ENCODE results near the gene IL20RB.

- TF ChIP-seq CTCF (IDR thresholded peaks at IDR 0.05): no peak
- no peak for TF ChIP-seq POLR2A (IDR thresholded peaks at IDR 0.05)
Observed at GRCh38 chr3:137008131-137008530, 50.3 kb downstream of the IL20RB start.

All from lower leg skin (tissue), 3 donors.